Natural killer cell (primary cell): ENCODE data around the gene WASHC2A. TPM values are rescaled to one million over a fixed set of nuclear protein-coding genes. Genes with fewer than 3 reads are reported as not detected.
"Not testable (repeated sequence)": the region's sequence is repeated elsewhere in the genome, so short reads cannot be mapped to it uniquely, and the experiment has no call there.

Experiments
- ATAC-seq, 3 donors: fragments of 150-1000 bp in 2 of 3; fragments of 200-7000 bp in 1 of 3; cut with Tn5 transposase; 1 replicate in 1 of 3; 2 replicates in 2 of 3; pipeline ENCODE4 v1.10.0; 2021; ENCODE audit warnings: mild to moderate bottlenecking in 2 of 3, moderate library complexity in 2 of 3
- DNase-seq, 2 donors: peaks; one replicate each; pipeline versions ENCODE4 v3.0.0 to v3.0.0-alpha.2; 2013 to 2021; ENCODE audit warnings: mixed read lengths in 1 of 2
- H3K27ac ChIP-seq: one replicate; pipeline ENCODE4 v1.5.1; 2013; ENCODE audit warnings: mild to moderate bottlenecking, low read length
- H3K27me3 ChIP-seq: one replicate; pipeline ENCODE4 v1.6.1; 2013; ENCODE audit warnings: low read length; ENCODE audit not compliant: control insufficient read depth, insufficient read depth
- H3K36me3 ChIP-seq: one replicate; pipeline ENCODE4 v1.6.1; 2013; ENCODE audit warnings: low read length; ENCODE audit not compliant: control insufficient read depth, insufficient read depth
- H3K4me1 ChIP-seq: one replicate; pipeline ENCODE4 v1.6.1; 2013; ENCODE audit warnings: low read length; ENCODE audit not compliant: control insufficient read depth, insufficient read depth
- H3K4me3 ChIP-seq: one replicate; pipeline ENCODE4 v1.5.1; 2013; ENCODE audit warnings: low read length
- H3K9me3 ChIP-seq: one replicate; pipeline ENCODE4 v1.6.1; 2013; ENCODE audit warnings: low read length; ENCODE audit not compliant: control insufficient read depth, insufficient read depth
- H3K27ac Mint-ChIP-seq, 2 donors: one replicate each; pipeline ENCODE4 v1.8.0; 2022; ENCODE audit warnings: mild to moderate bottlenecking in 2 of 2, mixed read lengths in 2 of 2, moderate library complexity in 1 of 2
- H3K27me3 Mint-ChIP-seq, 2 donors: one replicate each; pipeline ENCODE4 v1.8.0; 2022; ENCODE audit warnings: low read depth in 2 of 2, mixed read lengths in 2 of 2
- H3K36me3 Mint-ChIP-seq: one replicate; pipeline ENCODE4 v1.8.0; 2022; ENCODE audit warnings: mixed read lengths
- H3K4me1 Mint-ChIP-seq, 2 donors: one replicate each; pipeline ENCODE4 v1.8.0; 2022; ENCODE audit warnings: mixed read lengths in 2 of 2
- H3K4me3 Mint-ChIP-seq: one replicate; pipeline ENCODE4 v1.8.0; 2022; ENCODE audit warnings: mild to moderate bottlenecking, moderate library complexity, mixed read lengths
- H3K9me3 Mint-ChIP-seq, 2 donors: one replicate each; pipeline ENCODE4 v1.8.0; 2022; ENCODE audit warnings: mixed read lengths in 2 of 2
- CTCF ChIP-seq: fragments of 200-600 bp; IDR thresholded peaks from one replicate; pipeline ENCODE4 v1.8.0; 2022; ENCODE audit warnings: antibody characterized with exemption
- WGBS: methylation state at CpG from one replicate; pipeline ENCODE4 v1.1.7; 2013; ENCODE audit warnings: missing lambda C conversion rate; ENCODE audit not compliant: insufficient coverage; 5-methylcytosine and 5-hydroxymethylcytosine counted together
- intact Hi-C: fragments of 100-400 bp; cut with micrococcal nuclease; formaldehyde crosslinking; loops from one replicate; pipeline ENCODE4 v1.14.2; 2022
- total RNA-seq, 4 donors: library from RNA; stranded (reverse); fragments of 120-200 nt in 1 of 4; gene quantifications; one replicate each; pipeline versions ENCODE4 v1.2.3 to v1.2.4, GENCODE V29; 2013 to 2022

The WASHC2A gene
- total RNA-seq, 3 donors from 2014 or later (not counting 1 experiment from before 2014, with no cell fraction given): 58.8 to 69.7 (median 60.2) TPM

- H3K36me3 Mint-ChIP-seq: no peaks in the 10 kb centered on the region
- ATAC-seq: no peak
- Histone ChIP-seq H3K9me3 (no peaks in the 10 kb centered on the region), H3K4me1 (no peaks in the 10 kb centered on the region), H3K4me3 (no peak overlapping the region), H3K27ac (no peak overlapping the region), H3K36me3 (no peaks in the 10 kb centered on the region), H3K27me3 (peaks cover 5% of the 10 kb centered on the region)
- no peak for TF ChIP-seq CTCF
- H3K4me3 Mint-ChIP-seq: no peak overlapping the region
- H3K27ac Mint-ChIP-seq: no peak overlapping the region
- H3K9me3 Mint-ChIP-seq: no peaks in the 10 kb centered on the region
- no peaks in the 10 kb centered on the region for H3K4me1 Mint-ChIP-seq
- intact Hi-C loops: no loop called here
- 91% methylated on average over 14 of the region's 14 CpGs for WGBS
- no peak for DNase-seq
- H3K27me3 Mint-ChIP-seq: peaks cover 23 to 24% of the 10 kb centered on the region in 2 donors
These were observed 42.1 kb upstream of the WASHC2A start for GRCh38 chr10:50025627-50026026.

GRCh38 chr10:50027195-50027594 is 40.6 kb upstream of the WASHC2A start:
- intact Hi-C loops: no loop called here

GRCh38 chr10:50033481-50033880 is 34.3 kb upstream of the WASHC2A start:
- H3K4me1 ChIP-seq: no peaks in the 10 kb centered on the region
- Mint-ChIP-seq H3K27me3 (no peaks in the 10 kb centered on the region), H3K4me1 (no peaks in the 10 kb centered on the region), H3K4me3 (no peak overlapping the region), H3K27ac (no peak overlapping the region), H3K36me3 (no peaks in the 10 kb centered on the region), H3K9me3 (no peaks in the 10 kb centered on the region)
- 100% methylated on average over 1 of the region's 3 CpGs for WGBS
- ATAC-seq: no peak
- no peaks in the 10 kb centered on the region for H3K27me3 ChIP-seq
- no peak overlapping the region for H3K4me3 ChIP-seq
- H3K9me3 ChIP-seq: no peaks in the 10 kb centered on the region
- intact Hi-C loops: no loop called here
- TF ChIP-seq CTCF: no peak
- H3K27ac ChIP-seq: no peak overlapping the region
- no peaks in the 10 kb centered on the region for H3K36me3 ChIP-seq
- no peak for DNase-seq

More at GRCh38 chr10:50027195-50027594, 40.6 kb upstream of the WASHC2A start:
- Mint-ChIP-seq H3K27me3 (peaks cover 23 to 24% of the 10 kb centered on the region in 2 donors), H3K36me3 (no peaks in the 10 kb centered on the region), H3K4me1 (no peaks in the 10 kb centered on the region), H3K4me3 (no peak overlapping the region), H3K9me3 (no peaks in the 10 kb centered on the region), H3K27ac (no peak overlapping the region)
- H3K9me3 ChIP-seq: no peaks in the 10 kb centered on the region
- no peak overlapping the region for H3K4me3 ChIP-seq
- no peak overlapping the region for H3K27ac ChIP-seq
- no peak for TF ChIP-seq CTCF
- peaks cover 5% of the 10 kb centered on the region for H3K27me3 ChIP-seq
- WGBS: 95% methylated on average over 13 of the region's 13 CpGs
- no peaks in the 10 kb centered on the region for H3K36me3 ChIP-seq
- no peak for ATAC-seq
- no peaks in the 10 kb centered on the region for H3K4me1 ChIP-seq
- no peak for DNase-seq

- 78% methylated on average over 3 of the region's 4 CpGs for WGBS
- H3K27ac ChIP-seq, H3K27me3 ChIP-seq, H3K36me3 ChIP-seq, intact Hi-C loops, H3K4me1 ChIP-seq, H3K27me3 Mint-ChIP-seq, H3K4me3 ChIP-seq, H3K4me3 Mint-ChIP-seq, H3K9me3 ChIP-seq, ATAC-seq, DNase-seq, H3K36me3 Mint-ChIP-seq, H3K4me1 Mint-ChIP-seq, H3K9me3 Mint-ChIP-seq, H3K27ac Mint-ChIP-seq: not testable (repeated sequence)
These were observed 32.4 kb upstream of the WASHC2A start for GRCh38 chr10:50035337-50035736.
